ENCODE results near the gene ING1. TPM values are rescaled to one million over a fixed set of nuclear protein-coding genes. Genes with fewer than 3 reads are reported as not detected.
"Not testable (repeated sequence)": the region's sequence is repeated elsewhere in the genome, so short reads cannot be mapped to it uniquely, and the experiment has no call there.

ING1 gene, protein sequence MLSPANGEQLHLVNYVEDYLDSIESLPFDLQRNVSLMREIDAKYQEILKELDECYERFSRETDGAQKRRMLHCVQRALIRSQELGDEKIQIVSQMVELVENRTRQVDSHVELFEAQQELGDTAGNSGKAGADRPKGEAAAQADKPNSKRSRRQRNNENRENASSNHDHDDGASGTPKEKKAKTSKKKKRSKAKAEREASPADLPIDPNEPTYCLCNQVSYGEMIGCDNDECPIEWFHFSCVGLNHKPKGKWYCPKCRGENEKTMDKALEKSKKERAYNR
- total RNA-seq, result 15.9 and 16.4 TPM in 2 replicates

- H3K27me3 Mint-ChIP-seq (ENCODE audit: insufficient read depth), result no peaks in the 10 kb centered on the region
- intact Hi-C loops (cut with micrococcal nuclease), result loop anchor here (1.0 to 10.0 kb wide), 7 partner anchors 151 to 1799 kb away; partner anchors contain the start of genes ANKRD10 and RAB20
- peak within 1 kb of the TSS; percentile 91 for H3K27ac Mint-ChIP-seq
- DNase-seq (ENCODE audit: low spot score), result no peak
- H3K4me1 Mint-ChIP-seq (ENCODE audit: low read depth), result peaks cover 21% of the 10 kb centered on the region
- peak within 1 kb of the TSS; percentile 100 for H3K4me3 Mint-ChIP-seq
- H3K9me3 Mint-ChIP-seq, result no peaks in the 10 kb centered on the region
- H3K36me3 Mint-ChIP-seq (ENCODE audit: low read depth), result peaks cover 2% of the 10 kb centered on the region
These were observed at the start of gene ING1 for GRCh38 chr13:110713642-110713952. ING1 (plus strand) TSS chr13:110713700; CDS start chr13:110714150, 450 bp downstream.

- H3K4me1 Mint-ChIP-seq (ENCODE audit: low read depth), result no peaks in the 10 kb centered on the region
- H3K27me3 Mint-ChIP-seq (ENCODE audit: insufficient read depth), result no peaks in the 10 kb centered on the region
- peaks cover 12% of the 10 kb centered on the region for H3K9me3 Mint-ChIP-seq
- H3K4me3 Mint-ChIP-seq, result no peak overlapping the region
- H3K36me3 Mint-ChIP-seq (ENCODE audit: low read depth), result peaks cover 62% of the 10 kb centered on the region
- DNase-seq (ENCODE audit: low spot score), result no peak
- intact Hi-C loops (cut with micrococcal nuclease), result no loop called here
- H3K27ac Mint-ChIP-seq, result no peak overlapping the region
These were observed 49.5 kb upstream of the ING1 start for GRCh38 chr13:110664041-110664440.

DNA sequence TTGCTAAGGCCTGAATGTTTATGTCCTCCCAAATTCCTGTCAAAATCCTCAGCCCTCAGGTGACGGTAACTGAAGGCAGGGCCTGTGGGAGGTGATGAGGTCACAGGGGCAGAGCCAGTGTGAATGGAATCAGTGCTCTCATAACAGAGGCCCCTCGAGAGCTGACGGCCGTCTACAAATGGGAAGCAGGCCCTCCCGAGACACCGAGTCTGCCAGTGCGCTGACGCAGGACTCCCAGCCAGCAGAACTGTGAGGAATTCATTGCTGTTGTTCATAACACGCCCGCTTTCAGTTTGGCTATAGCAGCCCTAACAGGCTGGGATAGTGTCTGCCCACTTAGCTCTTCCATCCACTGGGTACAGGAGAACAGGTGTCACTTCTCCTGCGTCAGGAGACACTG lies 48.8 kb upstream of the ING1 start:
- H3K4me1 Mint-ChIP-seq (ENCODE audit: low read depth), result no peaks in the 10 kb centered on the region
- peaks cover 12% of the 10 kb centered on the region for H3K9me3 Mint-ChIP-seq
- no peak overlapping the region for H3K27ac Mint-ChIP-seq
- peaks cover 62% of the 10 kb centered on the region for H3K36me3 Mint-ChIP-seq (ENCODE audit: low read depth)
- DNase-seq (ENCODE audit: low spot score), result no peak
- no peaks in the 10 kb centered on the region for H3K27me3 Mint-ChIP-seq (ENCODE audit: insufficient read depth)
- intact Hi-C loops (cut with micrococcal nuclease), result no loop called here
- H3K4me3 Mint-ChIP-seq, result no peak overlapping the region

DNA sequence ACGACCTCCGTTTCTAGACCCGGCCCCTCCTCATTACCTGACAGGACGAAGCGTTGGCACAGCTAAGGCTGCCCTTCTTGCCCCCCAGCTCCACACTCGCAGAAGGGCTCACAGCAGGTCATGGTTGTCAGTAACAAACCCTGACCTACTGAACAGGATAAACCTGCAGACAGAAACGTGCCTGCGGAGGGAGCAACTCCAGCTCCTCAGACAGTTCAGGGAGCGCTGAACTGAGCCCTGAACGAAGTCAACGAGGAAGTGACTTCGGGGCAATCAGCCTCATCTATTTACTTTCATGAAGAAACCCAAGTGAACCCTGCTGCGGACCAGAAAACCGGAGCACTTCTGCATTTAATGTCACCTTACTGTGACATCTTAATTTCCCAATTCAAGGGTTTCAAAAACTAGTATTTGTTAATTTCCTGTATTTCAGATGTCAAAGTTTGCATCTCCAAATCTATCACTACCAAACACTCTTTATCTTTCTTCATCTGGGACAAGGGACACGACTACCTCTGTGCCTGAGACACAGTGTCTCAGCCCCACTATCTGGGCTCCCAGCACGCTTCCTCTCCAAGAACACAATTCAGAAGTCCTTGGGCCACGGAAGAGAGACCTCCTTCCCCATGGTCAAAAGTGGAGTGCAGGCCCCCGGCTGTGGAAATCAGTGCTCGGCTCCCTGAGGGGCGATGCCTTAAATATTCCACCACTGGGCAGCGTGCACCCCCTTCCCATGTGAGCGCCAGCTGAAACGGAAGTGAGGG lies 47.8 kb upstream of the ING1 start:
- H3K27me3 Mint-ChIP-seq (ENCODE audit: insufficient read depth), result no peaks in the 10 kb centered on the region
- peaks cover 2% of the 10 kb centered on the region for H3K4me1 Mint-ChIP-seq (ENCODE audit: low read depth)
- no peak overlapping the region for H3K4me3 Mint-ChIP-seq
- no peak overlapping the region for H3K27ac Mint-ChIP-seq
- H3K36me3 Mint-ChIP-seq (ENCODE audit: low read depth), result peaks cover 60% of the 10 kb centered on the region
- peaks cover 12% of the 10 kb centered on the region for H3K9me3 Mint-ChIP-seq
- DNase-seq (ENCODE audit: low spot score), result no peak
- intact Hi-C loops (cut with micrococcal nuclease), result no loop called here

DNA sequence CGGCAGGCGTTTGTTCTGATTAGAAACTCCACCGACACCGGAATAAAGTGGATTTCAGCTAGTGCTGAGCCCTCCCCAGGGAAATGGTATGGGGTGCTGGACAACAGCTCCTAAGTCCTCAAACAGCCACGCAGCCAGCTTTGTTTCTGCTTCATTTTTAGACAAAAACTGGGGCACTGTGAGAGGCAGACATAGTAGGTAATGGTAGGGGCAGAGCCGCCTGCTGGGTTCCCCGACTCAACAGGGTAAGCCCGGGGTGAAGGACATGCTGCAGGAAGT lies 47.3 kb upstream of the ING1 start:
- H3K36me3 Mint-ChIP-seq (ENCODE audit: low read depth), result peaks cover 61% of the 10 kb centered on the region
- peaks cover 7% of the 10 kb centered on the region for H3K4me1 Mint-ChIP-seq (ENCODE audit: low read depth)
- no peak for DNase-seq (ENCODE audit: low spot score)
- no peaks in the 10 kb centered on the region for H3K27me3 Mint-ChIP-seq (ENCODE audit: insufficient read depth)
- H3K27ac Mint-ChIP-seq, result no peak overlapping the region
- intact Hi-C loops (cut with micrococcal nuclease), result no loop called here
- peaks cover 12% of the 10 kb centered on the region for H3K9me3 Mint-ChIP-seq
- H3K4me3 Mint-ChIP-seq, result no peak overlapping the region

- Mint-ChIP-seq H3K27ac (no peak overlapping the region), H3K4me1 (ENCODE audit: low read depth) (peaks cover 12% of the 10 kb centered on the region), H3K36me3 (ENCODE audit: low read depth) (peaks cover 56% of the 10 kb centered on the region), H3K4me3 (no peak overlapping the region), H3K9me3 (no peaks in the 10 kb centered on the region), H3K27me3 (ENCODE audit: insufficient read depth) (no peaks in the 10 kb centered on the region)
- intact Hi-C loops (cut with micrococcal nuclease), result no loop called here
- no peak for DNase-seq (ENCODE audit: low spot score)
These were observed 44.5 kb upstream of the ING1 start for GRCh38 chr13:110669036-110669435.

- intact Hi-C loops (cut with micrococcal nuclease); DNase-seq (ENCODE audit: low spot score); H3K27ac Mint-ChIP-seq; H3K4me3 Mint-ChIP-seq; H3K27me3 Mint-ChIP-seq (ENCODE audit: insufficient read depth); H3K9me3 Mint-ChIP-seq: not testable (repeated sequence)
- H3K4me1 Mint-ChIP-seq (ENCODE audit: low read depth), result peaks cover 12% of the 10 kb centered on the region
- peaks cover 57% of the 10 kb centered on the region for H3K36me3 Mint-ChIP-seq (ENCODE audit: low read depth)
These were observed 43.7 kb upstream of the ING1 start for GRCh38 chr13:110669814-110670213.

- intact Hi-C loops (cut with micrococcal nuclease), result no loop called here
- no peak for DNase-seq (ENCODE audit: low spot score)
- Mint-ChIP-seq H3K4me1 (ENCODE audit: low read depth) (peaks cover 17% of the 10 kb centered on the region), H3K9me3 (no peaks in the 10 kb centered on the region), H3K4me3 (no peak overlapping the region), H3K27ac (peak overlapping the region; percentile 78), H3K27me3 (ENCODE audit: insufficient read depth) (no peaks in the 10 kb centered on the region), H3K36me3 (ENCODE audit: low read depth) (peaks cover 65% of the 10 kb centered on the region)
These were observed 36.6 kb upstream of the ING1 start for GRCh38 chr13:110676595-110677587.

DNA sequence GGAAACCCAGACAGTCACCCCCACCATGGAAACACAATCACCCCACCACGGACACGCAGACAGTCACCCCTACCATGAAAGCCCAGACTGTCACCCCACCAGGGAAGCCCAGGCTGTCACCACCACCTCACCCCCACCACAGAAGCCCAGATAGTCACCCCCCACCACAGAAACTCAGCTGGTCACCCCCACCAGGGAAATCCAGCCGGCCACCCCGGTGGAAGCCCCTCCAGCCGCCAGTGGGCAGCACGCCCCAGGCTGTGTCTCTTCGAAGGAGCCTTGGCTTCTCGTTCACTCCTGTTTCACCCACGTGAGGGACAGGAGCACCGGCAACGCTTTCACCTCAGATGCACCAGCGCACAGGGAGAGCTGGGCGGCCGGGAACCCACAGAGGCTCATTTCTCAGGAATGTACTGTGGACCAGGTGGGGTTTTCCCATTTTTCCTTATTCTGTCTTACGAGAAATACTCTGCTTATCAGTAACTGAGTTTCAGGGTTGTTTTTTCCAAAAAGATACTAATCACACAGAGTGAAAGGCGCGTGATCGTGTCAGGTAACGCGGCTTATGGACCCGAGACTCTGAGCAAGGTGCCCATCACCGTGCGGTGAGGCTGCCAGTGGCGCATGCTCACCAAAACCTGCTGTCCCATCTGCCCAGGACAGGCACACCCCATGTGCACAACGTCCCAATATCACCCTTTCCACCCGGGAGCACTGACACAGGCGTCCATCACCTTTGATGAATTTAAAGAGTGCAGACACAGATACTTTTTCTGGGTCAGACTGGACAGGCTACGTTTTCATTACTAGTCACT lies 35.6 kb upstream of the ING1 start:
- no peaks in the 10 kb centered on the region for H3K27me3 Mint-ChIP-seq (ENCODE audit: insufficient read depth)
- H3K9me3 Mint-ChIP-seq, result no peaks in the 10 kb centered on the region
- H3K27ac Mint-ChIP-seq, result peak overlapping the region; percentile 47
- intact Hi-C loops (cut with micrococcal nuclease), result no loop called here
- peaks cover 58% of the 10 kb centered on the region for H3K36me3 Mint-ChIP-seq (ENCODE audit: low read depth)
- H3K4me1 Mint-ChIP-seq (ENCODE audit: low read depth), result peaks cover 12% of the 10 kb centered on the region
- DNase-seq (ENCODE audit: low spot score), result no peak
- no peak overlapping the region for H3K4me3 Mint-ChIP-seq

DNA sequence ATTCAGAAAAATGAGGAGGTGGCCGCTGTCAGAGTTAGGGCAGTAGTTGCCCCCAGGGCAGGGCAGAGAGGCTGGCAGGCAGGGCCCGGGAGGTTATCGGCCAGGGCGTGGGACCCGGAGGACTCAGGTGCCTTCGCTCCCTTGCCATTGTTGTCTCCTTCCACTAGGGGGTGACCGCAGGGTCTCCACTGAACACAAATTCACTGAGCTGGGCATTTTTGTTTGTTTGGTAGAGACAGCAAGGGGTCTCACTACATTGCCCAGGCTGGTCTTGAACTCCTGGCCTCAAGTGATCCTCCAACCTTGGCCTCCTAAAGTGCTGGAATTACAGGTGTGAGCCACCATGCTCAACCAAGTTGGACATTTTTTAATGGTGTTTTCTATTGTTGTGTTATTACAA lies 32.6 kb upstream of the ING1 start:
- H3K27me3 Mint-ChIP-seq (ENCODE audit: insufficient read depth), result no peaks in the 10 kb centered on the region
- H3K4me3 Mint-ChIP-seq, result no peak overlapping the region
- no peak for DNase-seq (ENCODE audit: low spot score)
- peaks cover 52% of the 10 kb centered on the region for H3K36me3 Mint-ChIP-seq (ENCODE audit: low read depth)
- no peaks in the 10 kb centered on the region for H3K9me3 Mint-ChIP-seq
- intact Hi-C loops (cut with micrococcal nuclease), result no loop called here
- H3K4me1 Mint-ChIP-seq (ENCODE audit: low read depth), result peaks cover 12% of the 10 kb centered on the region
- H3K27ac Mint-ChIP-seq, result no peak overlapping the region

GRCh38 chr13:110681868-110682550 lies 31.5 kb upstream of the ING1 start:
- H3K4me3 Mint-ChIP-seq, result no peak overlapping the region
- intact Hi-C loops (cut with micrococcal nuclease), result loop anchor here (2.0 kb wide), 1 partner anchor 23 kb away; no protein-coding TSS in a partner anchor
- peaks cover 43% of the 10 kb centered on the region for H3K36me3 Mint-ChIP-seq (ENCODE audit: low read depth)
- no peaks in the 10 kb centered on the region for H3K9me3 Mint-ChIP-seq
- peaks cover under 1% of the 10 kb centered on the region for H3K4me1 Mint-ChIP-seq (ENCODE audit: low read depth)
- no peak for DNase-seq (ENCODE audit: low spot score)
- H3K27ac Mint-ChIP-seq, result no peak overlapping the region
- H3K27me3 Mint-ChIP-seq (ENCODE audit: insufficient read depth), result no peaks in the 10 kb centered on the region

DNA sequence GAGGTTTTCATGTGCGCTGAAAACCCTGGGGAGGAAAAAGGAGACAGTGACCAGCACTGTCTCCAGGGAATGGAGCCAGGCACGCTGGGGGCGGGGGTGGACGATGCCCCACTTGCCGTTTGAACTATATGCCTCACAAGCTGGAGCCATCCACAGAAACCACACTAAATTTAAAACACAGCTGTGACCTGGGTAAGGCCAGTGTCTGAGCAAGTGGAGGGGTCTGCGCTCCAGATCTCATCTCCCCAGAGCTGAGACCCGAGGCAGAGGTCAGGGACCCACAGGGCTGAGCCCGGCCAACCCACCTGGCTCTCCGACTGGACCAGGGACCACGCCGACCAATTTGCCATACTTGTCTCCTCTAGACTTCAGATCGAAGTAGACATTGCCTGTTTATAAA lies 30.8 kb upstream of the ING1 start:
- DNase-seq (ENCODE audit: low spot score), result no peak
- Mint-ChIP-seq H3K36me3 (ENCODE audit: low read depth) (peaks cover 39% of the 10 kb centered on the region), H3K4me1 (ENCODE audit: low read depth) (no peaks in the 10 kb centered on the region), H3K27me3 (ENCODE audit: insufficient read depth) (no peaks in the 10 kb centered on the region), H3K27ac (no peak overlapping the region), H3K9me3 (no peaks in the 10 kb centered on the region), H3K4me3 (no peak overlapping the region)
- intact Hi-C loops (cut with micrococcal nuclease), result loop anchor here (1.0 to 2.0 kb wide), 3 partner anchors 22 to 137 kb away; no protein-coding TSS in a partner anchor

Data from activated T-helper 1 cell treated with anti-CD3 and anti-CD28 coated beads, Interleukin-12 subunit alpha, Interleukin-12 subunit beta, Interleukin-2, Interleukin-4 antibody, amounts not matched to agents 30 ng/mL and 10 ng/mL and 1 ng/mL, durations not matched to agents 14 hours and 24 hours and 36 hours (primary cell).